Loucy (cell line): ENCODE data around the gene TPRX1.

ENCODE experiments used
- CTCF ChIP-seq: fragments of 200-600 bp; sonication (generic); conservative IDR thresholded peaks from 2 replicates; pipeline ENCODE4 v1.5.1; 2014; ENCODE audit warnings: mild to moderate bottlenecking, antibody characterized with exemption, low read length
- EZH2phosphoT487 ChIP-seq: fragments of 200-600 bp; IDR thresholded peaks from 2 replicates; pipeline ENCODE4 v1.6.1; 2018; ENCODE audit warnings: antibody characterized with exemption, mild to moderate bottlenecking, moderate library complexity, borderline replicate concordance

DNA sequence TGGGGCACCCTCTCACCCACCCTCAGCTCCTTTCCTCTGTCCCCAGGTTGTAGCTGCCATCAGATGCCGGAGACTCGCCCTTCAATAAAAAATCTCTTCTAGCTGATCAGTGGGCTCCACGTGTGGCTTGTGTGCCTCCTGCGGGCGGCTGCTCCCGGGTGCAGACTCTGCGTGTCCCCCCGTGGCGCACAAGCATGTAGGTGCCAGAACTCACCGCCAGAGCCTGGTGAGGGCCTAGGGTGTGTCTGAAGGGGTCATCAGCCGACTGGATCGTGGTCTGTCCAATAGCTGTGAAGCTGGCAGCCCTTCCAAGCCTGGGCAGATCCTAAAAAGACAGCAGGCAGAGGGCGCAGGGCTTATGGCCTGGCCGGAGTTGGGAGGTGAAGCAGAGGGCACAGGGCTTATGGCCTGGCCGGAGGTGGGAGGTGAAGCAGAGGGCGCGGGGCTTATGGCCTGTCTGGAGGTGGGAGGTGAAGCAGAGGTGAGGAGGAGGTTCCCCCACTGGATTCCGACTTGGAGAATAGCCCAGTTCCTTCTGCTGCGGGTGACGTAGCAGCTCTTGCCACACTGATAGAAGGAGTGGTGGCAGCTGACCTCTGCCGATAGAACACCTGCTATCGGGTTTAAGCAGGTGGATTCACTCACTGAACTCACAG, 47.3 kb downstream of the TPRX1 start:
- TF ChIP-seq CTCF (no peak), EZH2phosphoT487 (no peak)
